Neural cell (in vitro differentiated cells): Measurements from ENCODE around the gene LPAR1.

Source experiments
- EP300 ChIP-seq: fragments of 450-650 bp; conservative IDR thresholded peaks from 2 replicates; pipeline ENCODE4 v1.6.1; 2014; ENCODE audit warnings: antibody characterized with exemption, mild to moderate bottlenecking, moderate library complexity; ENCODE audit not compliant: poor library complexity, severe bottlenecking
- EZH2 ChIP-seq: fragments of 200-600, 300-800 bp; shearing (Covaris generic), sonication (generic); IDR thresholded peaks from 2 replicates; pipeline ENCODE4 v1.6.1; 2014; ENCODE audit warnings: antibody characterized with exemption, low read length, borderline replicate concordance, mild to moderate bottlenecking; ENCODE audit not compliant: insufficient read depth, poor library complexity, severe bottlenecking
- MXI1 ChIP-seq: fragments of 450-650 bp; conservative IDR thresholded peaks from 2 replicates; pipeline ENCODE4 v1.6.1; 2014; ENCODE audit warnings: antibody characterized with exemption, mild to moderate bottlenecking; ENCODE audit not compliant: poor library complexity, severe bottlenecking
- POLR2AphosphoS5 ChIP-seq: IDR thresholded peaks from 2 replicates; pipeline ENCODE4 v1.6.1; 2012
- RAD21 ChIP-seq: fragments of 450-650 bp; conservative IDR thresholded peaks from 2 replicates; pipeline ENCODE4 v1.6.1; 2014; ENCODE audit warnings: antibody characterized with exemption, mild to moderate bottlenecking, moderate library complexity
- SMC3 ChIP-seq: fragments of 450-650 bp; conservative IDR thresholded peaks from 2 replicates; pipeline ENCODE4 v1.6.1; 2014; ENCODE audit warnings: antibody characterized with exemption, mild to moderate bottlenecking, moderate library complexity; ENCODE audit not compliant: poor library complexity
- TAF1 ChIP-seq: IDR thresholded peaks from 2 replicates; pipeline ENCODE4 v1.6.1; 2012; ENCODE audit warnings: low read depth
- TF ChIP-seq, protein P1 (sequence below): fragments of 450-650 bp; IDR thresholded peaks from 2 replicates; pipeline ENCODE4 v1.5.1; 2014; ENCODE audit warnings: antibody characterized with exemption, mild to moderate bottlenecking, moderate library complexity; ENCODE audit not compliant: poor library complexity, severe bottlenecking
- TF ChIP-seq, protein P2 (sequence below): IDR thresholded peaks from 2 replicates; pipeline ENCODE4 v1.6.1; 2012; ENCODE audit warnings: borderline replicate concordance

DNA sequence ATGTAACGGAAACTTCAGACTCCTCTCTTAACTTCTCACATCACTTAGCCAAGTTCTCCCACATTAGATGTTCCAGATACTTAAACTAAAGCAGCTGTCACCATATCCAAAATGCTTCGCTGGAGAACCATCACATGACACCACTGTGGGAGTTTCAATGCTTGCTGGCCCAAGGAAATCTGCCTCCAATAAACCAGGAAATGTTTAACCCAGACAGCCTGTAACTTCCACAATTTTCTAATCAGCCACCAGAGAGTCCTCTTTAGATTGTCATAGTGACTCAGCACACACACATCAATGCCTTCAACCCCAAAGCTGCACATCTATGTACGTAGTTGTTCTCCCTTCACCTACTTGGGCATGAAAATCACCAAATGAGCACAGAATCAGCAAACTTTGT, 118.7 kb downstream of the LPAR1 start:
- TF ChIP-seq, protein P1, sequence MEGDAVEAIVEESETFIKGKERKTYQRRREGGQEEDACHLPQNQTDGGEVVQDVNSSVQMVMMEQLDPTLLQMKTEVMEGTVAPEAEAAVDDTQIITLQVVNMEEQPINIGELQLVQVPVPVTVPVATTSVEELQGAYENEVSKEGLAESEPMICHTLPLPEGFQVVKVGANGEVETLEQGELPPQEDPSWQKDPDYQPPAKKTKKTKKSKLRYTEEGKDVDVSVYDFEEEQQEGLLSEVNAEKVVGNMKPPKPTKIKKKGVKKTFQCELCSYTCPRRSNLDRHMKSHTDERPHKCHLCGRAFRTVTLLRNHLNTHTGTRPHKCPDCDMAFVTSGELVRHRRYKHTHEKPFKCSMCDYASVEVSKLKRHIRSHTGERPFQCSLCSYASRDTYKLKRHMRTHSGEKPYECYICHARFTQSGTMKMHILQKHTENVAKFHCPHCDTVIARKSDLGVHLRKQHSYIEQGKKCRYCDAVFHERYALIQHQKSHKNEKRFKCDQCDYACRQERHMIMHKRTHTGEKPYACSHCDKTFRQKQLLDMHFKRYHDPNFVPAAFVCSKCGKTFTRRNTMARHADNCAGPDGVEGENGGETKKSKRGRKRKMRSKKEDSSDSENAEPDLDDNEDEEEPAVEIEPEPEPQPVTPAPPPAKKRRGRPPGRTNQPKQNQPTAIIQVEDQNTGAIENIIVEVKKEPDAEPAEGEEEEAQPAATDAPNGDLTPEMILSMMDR = no peak
- TF ChIP-seq, protein P2, sequence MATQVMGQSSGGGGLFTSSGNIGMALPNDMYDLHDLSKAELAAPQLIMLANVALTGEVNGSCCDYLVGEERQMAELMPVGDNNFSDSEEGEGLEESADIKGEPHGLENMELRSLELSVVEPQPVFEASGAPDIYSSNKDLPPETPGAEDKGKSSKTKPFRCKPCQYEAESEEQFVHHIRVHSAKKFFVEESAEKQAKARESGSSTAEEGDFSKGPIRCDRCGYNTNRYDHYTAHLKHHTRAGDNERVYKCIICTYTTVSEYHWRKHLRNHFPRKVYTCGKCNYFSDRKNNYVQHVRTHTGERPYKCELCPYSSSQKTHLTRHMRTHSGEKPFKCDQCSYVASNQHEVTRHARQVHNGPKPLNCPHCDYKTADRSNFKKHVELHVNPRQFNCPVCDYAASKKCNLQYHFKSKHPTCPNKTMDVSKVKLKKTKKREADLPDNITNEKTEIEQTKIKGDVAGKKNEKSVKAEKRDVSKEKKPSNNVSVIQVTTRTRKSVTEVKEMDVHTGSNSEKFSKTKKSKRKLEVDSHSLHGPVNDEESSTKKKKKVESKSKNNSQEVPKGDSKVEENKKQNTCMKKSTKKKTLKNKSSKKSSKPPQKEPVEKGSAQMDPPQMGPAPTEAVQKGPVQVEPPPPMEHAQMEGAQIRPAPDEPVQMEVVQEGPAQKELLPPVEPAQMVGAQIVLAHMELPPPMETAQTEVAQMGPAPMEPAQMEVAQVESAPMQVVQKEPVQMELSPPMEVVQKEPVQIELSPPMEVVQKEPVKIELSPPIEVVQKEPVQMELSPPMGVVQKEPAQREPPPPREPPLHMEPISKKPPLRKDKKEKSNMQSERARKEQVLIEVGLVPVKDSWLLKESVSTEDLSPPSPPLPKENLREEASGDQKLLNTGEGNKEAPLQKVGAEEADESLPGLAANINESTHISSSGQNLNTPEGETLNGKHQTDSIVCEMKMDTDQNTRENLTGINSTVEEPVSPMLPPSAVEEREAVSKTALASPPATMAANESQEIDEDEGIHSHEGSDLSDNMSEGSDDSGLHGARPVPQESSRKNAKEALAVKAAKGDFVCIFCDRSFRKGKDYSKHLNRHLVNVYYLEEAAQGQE = no peak
- no peak for TF ChIP-seq SMC3
- TF ChIP-seq EP300 = no peak
- TF ChIP-seq MXI1 = no peak
- no peak for TF ChIP-seq EZH2
- no peak for TF ChIP-seq POLR2AphosphoS5
- TF ChIP-seq RAD21 = no peak
- TF ChIP-seq TAF1 = no peak
